Colonic mucosa (tissue), 4 donors: Measurements from ENCODE around the gene SLC48A1. TPM values are rescaled to one million over a fixed set of nuclear protein-coding genes. Genes with fewer than 3 reads are reported as not detected.

Source experiments
- DNase-seq: peaks from one replicate; pipeline ENCODE4 v3.0.0-alpha.2; 2020
- H3K27ac ChIP-seq: fragments of 200-600 bp; one replicate; pipeline ENCODE4 v1.8.0; 2021
- H3K27me3 ChIP-seq: fragments of 200-600 bp; one replicate; pipeline ENCODE4 v1.8.0; 2021
- H3K36me3 ChIP-seq: fragments of 200-600 bp; one replicate; pipeline ENCODE4 v1.8.0; 2021
- H3K4me1 ChIP-seq: fragments of 200-600 bp; one replicate; pipeline ENCODE4 v1.8.0; 2021; ENCODE audit warnings: mild to moderate bottlenecking
- H3K4me3 ChIP-seq: fragments of 200-600 bp; one replicate; pipeline ENCODE4 v1.8.0; 2021
- H3K9ac ChIP-seq, 2 donors: one replicate each; pipeline ENCODE4 v1.7.0; 2013; ENCODE audit warnings: control low read depth in 2 of 2, low read depth in 2 of 2, low read length in 2 of 2
- H3K9me3 ChIP-seq: fragments of 200-600 bp; one replicate; pipeline ENCODE4 v1.8.0; 2021
- intact Hi-C: fragments of 100-400 bp; cut with DNase I; formaldehyde crosslinking; loops from one replicate; pipeline ENCODE4 v1.14.1; 2022
- total RNA-seq, 2 donors: library from RNA; stranded (reverse); fragmentation: NEBNext Ultra II Directional in 1 of 2; extraction: Animal tissue kit (Norgen Biotek cat#: 25700) in 1 of 2; gene quantifications; one replicate each; pipeline ENCODE4 v1.2.1, GENCODE V29; 2021
- TF ChIP-seq, protein P1 (sequence below): fragments of 200-600 bp; IDR thresholded peaks from one replicate; pipeline ENCODE4 v1.8.0; 2022; ENCODE audit warnings: antibody characterized with exemption, mild to moderate bottlenecking
- donor health status: healthy.
- donor health status: DM: no; HTN: no; CAD: no.
- donor health status: DM: no; HTN: no; CAD: no.

The SLC48A1 gene
- total RNA-seq, 2 donors from 2014 or later, result 12.2 to 17.9 TPM

DNA sequence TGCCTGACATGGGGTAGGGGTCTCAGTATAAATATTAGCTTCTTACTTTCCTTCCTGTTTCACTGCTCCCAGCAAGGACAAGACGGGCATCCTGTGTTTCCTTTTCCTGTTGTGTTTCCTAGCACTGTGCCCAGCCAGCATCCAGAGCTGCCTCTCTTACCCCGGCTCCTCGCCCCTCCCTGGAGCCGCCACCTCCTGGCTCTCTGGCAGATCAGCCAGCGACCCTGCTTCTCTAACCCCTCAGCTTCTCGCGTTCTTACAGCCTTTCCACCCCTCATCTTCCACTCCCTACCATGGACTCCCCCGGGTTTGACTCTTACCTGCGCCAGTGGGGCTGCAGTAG lies 28.8 kb downstream of the SLC48A1 start:
- H3K4me1 ChIP-seq, result peaks cover 7% of the 10 kb centered on the region
- intact Hi-C loops, result loop anchor here (5.0 kb wide), 1 partner anchor 35 kb away; no protein-coding TSS in a partner anchor
- H3K9ac ChIP-seq, result peak overlapping the region in 1 of 2 donors; percentile 14
- TF ChIP-seq, protein P1, sequence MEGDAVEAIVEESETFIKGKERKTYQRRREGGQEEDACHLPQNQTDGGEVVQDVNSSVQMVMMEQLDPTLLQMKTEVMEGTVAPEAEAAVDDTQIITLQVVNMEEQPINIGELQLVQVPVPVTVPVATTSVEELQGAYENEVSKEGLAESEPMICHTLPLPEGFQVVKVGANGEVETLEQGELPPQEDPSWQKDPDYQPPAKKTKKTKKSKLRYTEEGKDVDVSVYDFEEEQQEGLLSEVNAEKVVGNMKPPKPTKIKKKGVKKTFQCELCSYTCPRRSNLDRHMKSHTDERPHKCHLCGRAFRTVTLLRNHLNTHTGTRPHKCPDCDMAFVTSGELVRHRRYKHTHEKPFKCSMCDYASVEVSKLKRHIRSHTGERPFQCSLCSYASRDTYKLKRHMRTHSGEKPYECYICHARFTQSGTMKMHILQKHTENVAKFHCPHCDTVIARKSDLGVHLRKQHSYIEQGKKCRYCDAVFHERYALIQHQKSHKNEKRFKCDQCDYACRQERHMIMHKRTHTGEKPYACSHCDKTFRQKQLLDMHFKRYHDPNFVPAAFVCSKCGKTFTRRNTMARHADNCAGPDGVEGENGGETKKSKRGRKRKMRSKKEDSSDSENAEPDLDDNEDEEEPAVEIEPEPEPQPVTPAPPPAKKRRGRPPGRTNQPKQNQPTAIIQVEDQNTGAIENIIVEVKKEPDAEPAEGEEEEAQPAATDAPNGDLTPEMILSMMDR, result no peak
- peak overlapping the region; percentile 7 for H3K27ac ChIP-seq
- DNase-seq, result no peak
- no peaks in the 10 kb centered on the region for H3K36me3 ChIP-seq
- no peak overlapping the region for H3K4me3 ChIP-seq
- H3K9me3 ChIP-seq, result no peaks in the 10 kb centered on the region
- H3K27me3 ChIP-seq, result no peaks in the 10 kb centered on the region

DNA sequence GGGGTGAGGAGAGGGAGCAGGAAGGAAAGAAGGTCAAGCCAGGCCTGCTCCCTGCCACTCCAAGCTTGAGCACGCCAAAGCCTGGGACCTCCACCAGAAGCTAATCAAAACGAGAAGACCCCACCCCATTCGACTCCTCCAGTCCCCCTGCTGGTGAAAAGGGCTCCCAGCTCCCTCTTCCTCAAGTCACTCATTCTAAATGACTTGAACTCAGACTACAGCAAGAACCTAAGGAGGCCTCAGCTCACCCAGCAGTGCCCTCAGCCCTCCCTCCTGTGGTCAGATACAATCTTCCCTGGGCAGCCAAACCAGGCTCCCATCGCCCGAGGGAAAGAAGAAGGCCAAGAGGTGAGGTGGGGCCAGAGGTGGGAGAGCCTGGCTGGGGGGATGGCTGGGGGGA lies 29.3 kb downstream of the SLC48A1 start:
- no peak overlapping the region for H3K4me3 ChIP-seq
- no peaks in the 10 kb centered on the region for H3K9me3 ChIP-seq
- H3K9ac ChIP-seq, result peak overlapping the region in 1 of 2 donors; percentile 14
- no peaks in the 10 kb centered on the region for H3K36me3 ChIP-seq
- H3K27me3 ChIP-seq, result no peaks in the 10 kb centered on the region
- H3K27ac ChIP-seq, result peak overlapping the region; percentile 33
- intact Hi-C loops, result loop anchor here (5.0 kb wide), 1 partner anchor 35 kb away; no protein-coding TSS in a partner anchor
- TF ChIP-seq, protein P1, result no peak
- peaks cover 7% of the 10 kb centered on the region for H3K4me1 ChIP-seq
- no peak for DNase-seq

DNA sequence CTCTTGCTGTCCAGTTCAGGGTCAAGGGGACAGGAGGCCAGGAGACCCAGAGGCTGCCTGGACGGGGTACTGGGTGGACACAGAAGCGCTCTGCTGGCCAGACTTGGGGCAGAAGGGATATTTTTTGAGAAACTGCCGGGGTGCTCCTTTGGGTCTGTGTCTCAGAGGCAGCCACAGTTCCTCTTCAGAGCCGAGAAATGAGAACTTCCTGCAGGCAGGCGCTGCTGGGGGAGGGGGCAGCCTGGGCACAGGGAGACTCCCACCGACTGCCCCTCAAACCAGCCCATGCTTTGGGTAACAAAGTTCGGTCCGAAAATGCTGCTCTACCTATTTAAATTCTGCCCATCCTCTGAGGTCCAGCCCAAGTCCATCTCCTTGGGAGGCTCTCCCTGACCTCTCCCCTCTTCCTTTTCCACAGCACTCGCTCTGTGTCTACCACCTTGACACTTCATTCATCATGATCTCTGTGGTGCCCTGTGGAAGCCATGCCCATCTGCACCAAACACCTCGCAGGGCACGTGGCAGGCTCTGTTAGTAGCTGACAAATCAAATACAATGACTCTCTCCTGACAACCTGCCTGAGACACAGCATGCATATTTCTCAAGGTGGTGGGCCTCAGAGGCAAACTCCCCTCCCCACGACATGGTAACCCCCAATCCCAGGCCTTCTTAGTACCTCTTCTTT lies 30.3 kb downstream of the SLC48A1 start:
- TF ChIP-seq, protein P1, result no peak
- no peaks in the 10 kb centered on the region for H3K9me3 ChIP-seq
- intact Hi-C loops, result loop anchor here (5.0 kb wide), 1 partner anchor 34 kb away; no protein-coding TSS in a partner anchor
- H3K4me1 ChIP-seq, result peaks cover 7% of the 10 kb centered on the region
- H3K27ac ChIP-seq, result peak overlapping the region; percentile 33
- H3K4me3 ChIP-seq, result no peak overlapping the region
- no peak overlapping the region for H3K9ac ChIP-seq
- no peak for DNase-seq
- H3K27me3 ChIP-seq, result no peaks in the 10 kb centered on the region
- H3K36me3 ChIP-seq, result no peaks in the 10 kb centered on the region

DNA sequence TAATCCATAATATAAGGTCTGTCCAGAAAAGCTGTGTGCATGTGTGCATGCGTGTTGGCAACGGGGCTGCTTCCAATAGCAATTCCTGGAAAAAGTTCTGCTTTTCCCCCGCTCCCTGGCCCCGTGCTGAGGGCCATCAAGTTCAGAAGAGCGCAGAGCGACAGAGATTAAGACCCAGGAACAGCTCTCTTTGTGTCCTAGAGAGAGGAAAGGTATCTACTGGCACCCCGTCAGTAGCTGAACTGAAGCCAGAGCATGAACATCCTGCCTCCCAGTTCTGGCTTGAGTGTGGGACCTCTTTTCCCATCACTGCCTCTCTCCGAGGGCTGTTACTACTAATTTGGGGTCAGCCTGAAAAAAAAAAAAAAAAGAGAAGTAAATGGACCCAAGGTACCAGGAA lies 31.1 kb downstream of the SLC48A1 start:
- intact Hi-C loops, result loop anchor here (5.0 kb wide), 1 partner anchor 33 kb away; no protein-coding TSS in a partner anchor
- H3K4me3 ChIP-seq, result no peak overlapping the region
- TF ChIP-seq, protein P1, result no peak
- H3K27me3 ChIP-seq, result no peaks in the 10 kb centered on the region
- no peak overlapping the region for H3K9ac ChIP-seq
- H3K4me1 ChIP-seq, result peaks cover 7% of the 10 kb centered on the region
- DNase-seq, result no peak
- H3K9me3 ChIP-seq, result no peaks in the 10 kb centered on the region
- no peak overlapping the region for H3K27ac ChIP-seq
- no peaks in the 10 kb centered on the region for H3K36me3 ChIP-seq

DNA sequence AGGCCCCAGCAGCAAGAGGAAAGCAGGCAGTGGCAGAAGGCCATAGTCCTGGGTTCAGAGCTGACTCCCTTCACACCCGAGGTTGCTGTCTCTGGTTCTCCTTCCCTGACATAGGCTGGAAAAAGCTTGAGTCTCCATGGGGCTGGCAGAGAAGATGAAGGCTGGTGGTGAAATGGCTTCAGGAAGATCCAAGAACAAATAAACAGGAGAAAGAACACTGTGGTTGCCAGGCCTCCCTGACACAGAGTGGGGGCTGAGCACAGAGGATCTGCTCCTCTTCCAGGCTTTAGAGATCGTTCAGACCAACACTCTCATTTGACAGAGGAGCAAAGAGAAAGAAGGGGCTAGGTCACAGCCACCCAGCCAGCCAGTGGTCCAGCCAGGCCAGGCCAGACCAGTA lies 32.4 kb downstream of the SLC48A1 start:
- H3K36me3 ChIP-seq, result no peaks in the 10 kb centered on the region
- no peak overlapping the region for H3K9ac ChIP-seq
- no peaks in the 10 kb centered on the region for H3K27me3 ChIP-seq
- DNase-seq, result no peak
- intact Hi-C loops, result no loop called here
- no peak overlapping the region for H3K4me3 ChIP-seq
- H3K9me3 ChIP-seq, result no peaks in the 10 kb centered on the region
- TF ChIP-seq, protein P1, result no peak
- peaks cover 7% of the 10 kb centered on the region for H3K4me1 ChIP-seq
- H3K27ac ChIP-seq, result no peak overlapping the region
